Left forelimb (tissue), 1 donor: ENCODE results near the gene DAP3.

ENCODE experiments used
- DNase-seq: peaks from one replicate; pipeline ENCODE4 v3.0.0-alpha.2; 2018; ENCODE audit warnings: low spot score

The DAP3 gene

DNA sequence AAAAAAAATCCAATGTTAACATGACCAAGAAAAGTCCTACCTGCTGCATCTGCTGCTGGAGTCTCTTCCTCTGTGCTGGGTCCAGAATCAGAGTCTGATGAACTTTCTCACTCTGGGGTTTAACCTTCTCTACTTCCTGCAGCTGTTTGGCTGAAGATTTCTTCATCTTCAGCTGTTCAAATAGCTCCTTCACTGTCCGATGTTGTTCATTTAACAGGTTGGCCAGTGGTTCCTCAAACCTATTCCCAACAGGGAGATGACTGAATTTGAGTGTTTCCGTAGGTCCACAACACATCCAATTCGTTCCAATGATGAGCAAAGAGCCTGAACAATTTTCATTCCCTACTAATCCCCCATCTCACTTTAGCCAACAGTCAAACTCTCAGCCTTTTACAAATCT lies 88.7 kb downstream of the DAP3 start:
- no peak for DNase-seq
